HG02884 (cell line): Measurements from ENCODE around the gene LGSN.
"Not testable (repeated sequence)": the region's sequence is repeated elsewhere in the genome, so short reads cannot be mapped to it uniquely, and the experiment has no call there.

Experiments used
- ATAC-seq: cut with Tn5 transposase; IDR thresholded peaks from one replicate; pipeline ENCODE4 v1.9.1; 2021; ENCODE audit warnings: mild to moderate bottlenecking, moderate library complexity; ENCODE audit not compliant: unreplicated experiment

LGSN gene, protein sequence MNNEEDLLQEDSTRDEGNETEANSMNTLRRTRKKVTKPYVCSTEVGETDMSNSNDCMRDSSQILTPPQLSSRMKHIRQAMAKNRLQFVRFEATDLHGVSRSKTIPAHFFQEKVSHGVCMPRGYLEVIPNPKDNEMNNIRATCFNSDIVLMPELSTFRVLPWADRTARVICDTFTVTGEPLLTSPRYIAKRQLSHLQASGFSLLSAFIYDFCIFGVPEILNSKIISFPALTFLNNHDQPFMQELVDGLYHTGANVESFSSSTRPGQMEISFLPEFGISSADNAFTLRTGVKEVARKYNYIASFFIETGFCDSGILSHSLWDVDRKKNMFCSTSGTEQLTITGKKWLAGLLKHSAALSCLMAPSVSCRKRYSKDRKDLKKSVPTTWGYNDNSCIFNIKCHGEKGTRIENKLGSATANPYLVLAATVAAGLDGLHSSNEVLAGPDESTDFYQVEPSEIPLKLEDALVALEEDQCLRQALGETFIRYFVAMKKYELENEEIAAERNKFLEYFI

DNA sequence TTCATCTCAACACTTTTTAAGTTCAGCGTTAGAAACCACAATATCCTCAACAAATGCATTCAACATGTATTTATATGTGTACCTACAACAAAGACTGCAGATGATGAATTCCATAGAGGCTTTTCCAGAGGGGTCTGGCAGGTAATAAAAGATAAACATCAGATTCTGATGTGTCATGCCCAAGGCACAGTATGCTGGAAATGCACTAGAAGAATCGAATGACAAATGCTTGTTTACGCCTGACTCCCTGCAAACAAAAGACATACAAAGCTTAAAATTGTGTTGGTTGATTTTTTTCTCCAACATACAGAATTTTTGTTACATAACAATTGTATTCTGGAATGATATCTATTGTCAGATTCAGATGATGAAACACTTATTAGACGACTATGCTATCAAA is at the start of gene LGSN:
LGSN (minus strand) TSS at position 45 of the 400 bp plus-strand sequence; CDS start at position 5, 40 bp downstream.
- ATAC-seq, result no peak

GRCh38 chr6:63368347-63368746 is 48.6 kb upstream of the LGSN start:
- no peak for ATAC-seq

- not testable (repeated sequence) for ATAC-seq
Measured at GRCh38 chr6:63362500-63363120, 42.8 kb upstream of the LGSN start.

- ATAC-seq, result not testable (repeated sequence)
Measured at GRCh38 chr6:63357384-63357783, 37.6 kb upstream of the LGSN start.

GRCh38 chr6:63355632-63356031 is 35.8 kb upstream of the LGSN start:
- no peak for ATAC-seq

GRCh38 chr6:63353286-63353630 is 33.5 kb upstream of the LGSN start:
- ATAC-seq, result peak; percentile 4

GRCh38 chr6:63352544-63353285 is 32.9 kb upstream of the LGSN start:
- ATAC-seq, result peak; percentile 92

- peak; percentile 22 for ATAC-seq
Measured at GRCh38 chr6:63352069-63352543, 32.3 kb upstream of the LGSN start.

GRCh38 chr6:63349401-63349800 is 29.6 kb upstream of the LGSN start:
- no peak for ATAC-seq

- no peak for ATAC-seq
Measured at GRCh38 chr6:63348836-63349235, 29.1 kb upstream of the LGSN start.

DNA sequence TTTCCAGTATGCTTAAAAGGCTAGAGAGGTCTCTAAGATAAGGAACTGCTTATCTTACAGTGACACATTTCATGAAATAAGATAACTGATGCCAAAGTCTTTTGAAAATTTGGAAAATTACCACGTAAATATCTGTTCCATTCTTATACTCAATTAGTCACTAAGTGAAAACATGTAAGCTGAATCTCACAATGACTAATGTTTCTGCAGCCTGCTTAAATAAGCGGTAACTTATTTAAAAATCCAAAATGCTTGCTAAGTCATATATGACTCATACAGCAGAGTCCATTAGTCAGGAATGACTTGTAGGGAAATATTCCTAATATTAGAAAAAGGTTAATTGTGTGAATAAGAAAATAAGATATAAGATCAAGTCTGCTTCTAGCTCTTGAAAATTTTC is 27.8 kb upstream of the LGSN start:
- peak; percentile 49 for ATAC-seq

DNA sequence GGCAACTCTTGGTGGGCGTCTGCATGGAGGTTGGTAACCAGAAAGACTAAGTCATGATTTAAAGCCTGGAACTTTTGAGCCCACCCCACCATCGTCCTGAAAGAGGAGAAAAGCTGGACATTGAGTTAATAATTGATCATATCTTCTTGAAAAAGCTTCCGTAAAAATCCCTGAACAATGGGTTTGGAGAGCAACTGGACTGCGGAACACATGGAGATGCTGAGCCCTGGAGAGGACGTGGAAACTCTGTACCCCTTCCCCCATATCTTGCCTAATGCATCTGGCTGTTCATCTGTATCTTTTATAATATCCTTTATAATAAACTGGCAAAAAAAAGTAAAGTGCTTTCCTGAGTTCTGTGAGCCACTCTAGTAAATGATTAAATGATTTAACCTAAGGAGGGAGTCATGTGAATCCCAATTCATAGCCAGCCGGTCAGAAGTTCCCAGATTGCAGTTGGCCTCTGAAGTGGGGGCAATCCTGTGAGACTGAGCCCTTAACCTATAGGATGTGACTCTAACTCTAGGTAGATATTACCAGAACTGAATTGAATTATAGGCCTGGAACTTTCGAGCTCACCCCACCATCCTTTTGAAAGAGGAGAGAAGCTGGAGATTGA is 26.5 kb upstream of the LGSN start:
- no peak for ATAC-seq

DNA sequence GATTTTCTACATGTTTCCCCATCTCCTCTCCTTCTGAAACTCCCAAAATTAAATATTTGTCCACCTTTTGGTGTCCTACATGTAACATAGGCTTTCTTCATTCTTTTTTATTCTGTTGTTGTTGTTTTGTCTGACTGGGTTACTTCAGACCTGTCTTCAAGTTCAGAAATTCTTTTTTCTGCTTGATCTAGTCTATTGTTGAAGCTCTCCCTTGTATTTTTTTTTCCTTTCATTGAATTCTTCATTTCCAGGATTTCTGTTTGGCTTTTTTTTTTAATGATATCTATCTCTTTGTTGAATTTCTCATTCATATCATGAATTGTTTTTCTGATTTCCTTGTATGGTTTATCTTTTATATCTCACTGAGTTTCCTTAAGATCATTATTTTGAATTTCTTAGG is 20.6 kb upstream of the LGSN start:
- ATAC-seq, result no peak

DNA sequence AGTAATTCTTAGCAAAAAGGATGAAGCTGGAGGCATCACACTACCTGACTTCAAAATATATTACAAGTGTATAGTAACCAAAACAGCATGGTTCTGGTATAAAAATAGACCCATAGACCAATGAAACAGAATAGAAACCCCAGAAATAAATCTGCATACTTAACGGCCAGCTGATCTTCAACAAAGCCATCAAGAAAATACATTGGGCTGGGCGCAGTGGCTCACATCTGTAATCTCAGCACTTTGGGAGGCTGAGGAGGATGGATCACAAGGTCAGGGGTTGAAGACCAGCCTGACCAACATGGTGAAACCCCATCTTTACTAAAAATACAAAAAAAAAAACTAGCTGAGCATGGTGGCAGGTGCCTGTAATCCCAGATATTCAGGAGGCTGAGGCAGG is 14.9 kb upstream of the LGSN start:
- not testable (repeated sequence) for ATAC-seq

- no peak for ATAC-seq
Measured at GRCh38 chr6:63333440-63333839, 13.7 kb upstream of the LGSN start.

DNA sequence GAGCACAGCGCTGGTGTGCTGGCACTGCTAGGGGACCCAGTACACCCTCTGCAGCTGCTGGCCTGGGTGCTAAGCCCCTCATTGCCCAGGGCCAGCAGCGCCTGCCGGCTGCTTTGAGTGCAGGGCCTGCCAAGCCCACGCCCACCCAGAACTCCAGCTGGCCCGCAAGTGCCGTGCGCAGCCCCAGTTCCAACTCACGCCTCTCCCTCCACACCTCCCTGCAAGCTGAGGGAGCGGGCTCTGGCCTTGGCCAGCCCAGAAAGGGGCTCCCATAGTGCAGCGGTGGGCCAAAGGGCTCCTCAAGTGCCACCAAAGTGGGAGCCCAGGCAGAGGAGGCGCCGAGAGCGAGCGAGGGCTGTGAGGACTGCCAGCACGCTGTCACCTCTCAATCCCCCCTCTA is 6.8 kb upstream of the LGSN start:
- not testable (repeated sequence) for ATAC-seq

- no peak for ATAC-seq
Measured at GRCh38 chr6:63322981-63323380, 3.2 kb upstream of the LGSN start.

DNA sequence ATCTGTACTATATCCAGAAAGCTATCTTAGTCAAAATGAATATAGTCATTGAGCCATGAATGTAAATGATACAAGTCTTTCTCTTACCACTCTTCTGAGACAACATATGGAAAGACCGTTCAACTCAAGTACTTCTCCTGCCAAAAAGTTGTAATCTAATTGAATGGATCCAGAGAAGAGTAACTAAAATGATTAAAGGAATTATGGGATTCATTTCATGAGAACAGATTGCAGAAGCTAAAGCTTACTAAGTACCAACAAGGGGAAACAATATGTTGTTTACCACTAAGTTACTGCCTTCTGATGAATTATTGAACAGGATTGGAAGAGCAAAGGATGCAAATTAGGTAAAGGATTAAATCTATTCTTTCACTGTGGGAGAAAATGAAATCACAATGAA is 2.0 kb upstream of the LGSN start:
- no peak for ATAC-seq

GRCh38 chr6:63317641-63318040 is 2.1 kb downstream of the LGSN start:
- ATAC-seq, result no peak

GRCh38 chr6:63316113-63316512 is 3.7 kb downstream of the LGSN start:
- no peak for ATAC-seq

- ATAC-seq, result no peak
Measured at GRCh38 chr6:63313111-63313510, 6.7 kb downstream of the LGSN start.
